Stimulated activated CD4-positive, alpha-beta T cell treated with anti-CD3 and anti-CD28 coated beads, Interleukin-1b, Interleukin-23, amount 100 ng/mL, for 48 hours (primary cell): ENCODE measurements around the gene MAMDC2.

Source experiments
- DNase-seq: peaks from one replicate; pipeline ENCODE4 v3.0.0-alpha.2; 2020

MAMDC2 gene

GRCh38 chr9:70066874-70067273, 23.2 kb downstream of the MAMDC2 start:
- DNase-seq = no peak

GRCh38 chr9:70069704-70070103, 26.1 kb downstream of the MAMDC2 start:
- no peak for DNase-seq

- no peak for DNase-seq
Measured at GRCh38 chr9:70073193-70073592, 29.5 kb downstream of the MAMDC2 start.

GRCh38 chr9:70073756-70074155, 30.1 kb downstream of the MAMDC2 start:
- DNase-seq = no peak

GRCh38 chr9:70076678-70077077, 33.0 kb downstream of the MAMDC2 start:
- no peak for DNase-seq

GRCh38 chr9:70079417-70080037, 35.9 kb downstream of the MAMDC2 start:
- DNase-seq = no peak

- DNase-seq = no peak
Measured at GRCh38 chr9:70080481-70081119, 37.0 kb downstream of the MAMDC2 start.

- no peak for DNase-seq
Measured at GRCh38 chr9:70081120-70081495, 37.5 kb downstream of the MAMDC2 start.

GRCh38 chr9:70083429-70083828, 39.8 kb downstream of the MAMDC2 start:
- DNase-seq = no peak

GRCh38 chr9:70085241-70085640, 41.6 kb downstream of the MAMDC2 start:
- no peak for DNase-seq

GRCh38 chr9:70091103-70091502, 47.5 kb downstream of the MAMDC2 start:
- DNase-seq = no peak

- DNase-seq = no peak
Measured at GRCh38 chr9:70091572-70091971, 47.9 kb downstream of the MAMDC2 start.

- DNase-seq = no peak
Measured at GRCh38 chr9:70092190-70092589, 48.5 kb downstream of the MAMDC2 start.

GRCh38 chr9:70093095-70093494, 49.4 kb downstream of the MAMDC2 start:
- no peak for DNase-seq

GRCh38 chr9:70093944-70094343, 50.3 kb downstream of the MAMDC2 start:
- DNase-seq = no peak

GRCh38 chr9:70094747-70095146, 51.1 kb downstream of the MAMDC2 start:
- DNase-seq = no peak

- no peak for DNase-seq
Measured at GRCh38 chr9:70097187-70097586, 53.5 kb downstream of the MAMDC2 start.

GRCh38 chr9:70100362-70100761, 56.7 kb downstream of the MAMDC2 start:
- no peak for DNase-seq

GRCh38 chr9:70101265-70101664, 57.6 kb downstream of the MAMDC2 start:
- no peak for DNase-seq

GRCh38 chr9:70105147-70105546, 61.5 kb downstream of the MAMDC2 start:
- no peak for DNase-seq

- no peak for DNase-seq
Measured at GRCh38 chr9:70106571-70106970, 62.9 kb downstream of the MAMDC2 start.

GRCh38 chr9:70107558-70107957, 63.9 kb downstream of the MAMDC2 start:
- DNase-seq = no peak

GRCh38 chr9:70108181-70108580, 64.5 kb downstream of the MAMDC2 start:
- no peak for DNase-seq

GRCh38 chr9:70110194-70111041, 66.8 kb downstream of the MAMDC2 start:
- no peak for DNase-seq
